Astrocyte (in vitro differentiated cells and primary cell): ENCODE measurements around the gene SNCA.

ENCODE experiments used
- CTCF ChIP-seq: IDR thresholded peaks from 2 replicates; pipeline ENCODE4 v1.5.1; 2011; ENCODE audit warnings: low read depth, mild to moderate bottlenecking, inconsistent platforms, low read length, moderate library complexity; ENCODE audit not compliant: insufficient read depth
- EZH2 ChIP-seq: IDR thresholded peaks from 2 replicates; pipeline ENCODE4 v1.6.1; 2012; ENCODE audit warnings: mild to moderate bottlenecking, low read length, inconsistent platforms; ENCODE audit not compliant: insufficient read depth

- TF ChIP-seq EZH2 (no peak), CTCF (no peak)
Observed at GRCh38 chr4:89752932-89753598, 83.9 kb downstream of the SNCA start.
